ENCODE data around the gene MYOZ1.

Gene MYOZ1

GRCh38 chr10:73591935-73592699 lies 49.2 kb downstream of the MYOZ1 start:
- DNase-seq: peak; percentile 30

GRCh38 chr10:73590881-73591799 lies 50.1 kb downstream of the MYOZ1 start, which contains the start of gene USP54:
USP54 (minus strand) TSS chr10:73591342; CDS start chr10:73575658, 15,684 bp downstream.
- peak; percentile 50 for DNase-seq

- no peak for DNase-seq
These were observed 51.6 kb downstream of the MYOZ1 start for GRCh38 chr10:73589563-73590126.

GRCh38 chr10:73588656-73589055 lies 52.6 kb downstream of the MYOZ1 start:
- DNase-seq: no peak

GRCh38 chr10:73586583-73586984 lies 54.7 kb downstream of the MYOZ1 start:
- DNase-seq: no peak

- DNase-seq: no peak
These were observed 55.9 kb downstream of the MYOZ1 start for GRCh38 chr10:73585327-73585726.

GRCh38 chr10:73584737-73585136 lies 56.5 kb downstream of the MYOZ1 start:
- DNase-seq: no peak

- no peak for DNase-seq
These were observed 59.4 kb downstream of the MYOZ1 start for GRCh38 chr10:73581918-73582317.

All from CD4-positive, alpha-beta T cell treated with Interleukin-10 for 1 hour (primary cell).